ENCODE results near the gene RBM43. TPM values are rescaled to one million over a fixed set of nuclear protein-coding genes. Genes with fewer than 3 reads are reported as not detected.
A peak's percentile ranks its signal among the peaks of the same experiment; 100 is the strongest.

The RBM43 gene
- total RNA-seq, 1 experiment from 2014 or later = 4.0 TPM

DNA sequence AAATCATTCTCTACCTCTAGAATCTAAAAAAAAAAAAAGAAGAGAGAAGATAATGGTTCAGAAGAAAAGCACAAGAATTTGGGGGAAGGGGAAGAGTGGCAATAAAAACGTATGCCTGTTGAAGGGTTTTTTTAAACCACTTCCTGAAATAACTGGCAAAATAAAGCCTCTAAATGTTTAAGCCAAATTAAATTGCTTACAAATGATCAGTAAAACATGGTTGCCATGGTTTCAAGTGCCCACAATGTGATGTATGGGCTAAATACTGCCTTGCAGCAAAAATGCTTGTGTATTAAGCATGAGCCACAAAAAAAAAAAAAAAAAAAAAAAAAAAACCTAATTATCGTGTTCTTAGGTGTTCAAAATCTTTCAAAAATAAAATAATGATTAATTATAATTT lies 60.8 kb downstream of the RBM43 start:
- Histone ChIP-seq H3K9me3 (ENCODE audit: low read depth, low read length, poor library complexity, severe bottlenecking) (no peaks in the 10 kb centered on the region), H3K27ac (ENCODE audit: low read depth, low read length, poor library complexity, severe bottlenecking) (no peak overlapping the region), H3K36me3 (ENCODE audit: insufficient read depth, low read length, poor library complexity, severe bottlenecking) (no peaks in the 10 kb centered on the region), H3K4me1 (ENCODE audit: insufficient read depth, low read length, poor library complexity, severe bottlenecking) (peaks cover 13% of the 10 kb centered on the region), H3K4me3 (ENCODE audit: low read depth, low read length, poor library complexity, severe bottlenecking) (no peak overlapping the region), H3K27me3 (replicated peaks; ENCODE audit: insufficient read depth, low read depth, low read length, poor library complexity) (no peaks in the 10 kb centered on the region)
- intact Hi-C loops (cut with micrococcal nuclease; ENCODE audit: unreplicated experiment) = no loop called here
- peak; percentile 51 for DNase-seq (ENCODE audit: low spot score)
- TF ChIP-seq, protein P1, sequence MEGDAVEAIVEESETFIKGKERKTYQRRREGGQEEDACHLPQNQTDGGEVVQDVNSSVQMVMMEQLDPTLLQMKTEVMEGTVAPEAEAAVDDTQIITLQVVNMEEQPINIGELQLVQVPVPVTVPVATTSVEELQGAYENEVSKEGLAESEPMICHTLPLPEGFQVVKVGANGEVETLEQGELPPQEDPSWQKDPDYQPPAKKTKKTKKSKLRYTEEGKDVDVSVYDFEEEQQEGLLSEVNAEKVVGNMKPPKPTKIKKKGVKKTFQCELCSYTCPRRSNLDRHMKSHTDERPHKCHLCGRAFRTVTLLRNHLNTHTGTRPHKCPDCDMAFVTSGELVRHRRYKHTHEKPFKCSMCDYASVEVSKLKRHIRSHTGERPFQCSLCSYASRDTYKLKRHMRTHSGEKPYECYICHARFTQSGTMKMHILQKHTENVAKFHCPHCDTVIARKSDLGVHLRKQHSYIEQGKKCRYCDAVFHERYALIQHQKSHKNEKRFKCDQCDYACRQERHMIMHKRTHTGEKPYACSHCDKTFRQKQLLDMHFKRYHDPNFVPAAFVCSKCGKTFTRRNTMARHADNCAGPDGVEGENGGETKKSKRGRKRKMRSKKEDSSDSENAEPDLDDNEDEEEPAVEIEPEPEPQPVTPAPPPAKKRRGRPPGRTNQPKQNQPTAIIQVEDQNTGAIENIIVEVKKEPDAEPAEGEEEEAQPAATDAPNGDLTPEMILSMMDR (conservative IDR thresholded peaks at IDR 0.05; ENCODE audit: low read depth, low read length) = no peak
- no peak for TF ChIP-seq EZH2 (IDR thresholded peaks at IDR 0.05; ENCODE audit: borderline replicate concordance, low read depth, low read length, poor library complexity, severe bottlenecking)
- no TSS peak for BruUV-seq (replicated peaks)
- POLR2A ChIA-PET (ENCODE audit: low non-redundant PET) = no interaction called here
- CTCF ChIA-PET = no interaction called here

- H3K9me3 ChIP-seq (ENCODE audit: low read depth, low read length, poor library complexity, severe bottlenecking) = no peaks in the 10 kb centered on the region
- ChIA-PET CTCF (no interaction called here), POLR2A (ENCODE audit: low non-redundant PET) (no interaction called here)
- no TSS peak for BruUV-seq (replicated peaks)
- no peaks in the 10 kb centered on the region for H3K36me3 ChIP-seq (ENCODE audit: insufficient read depth, low read length, poor library complexity, severe bottlenecking)
- no peaks in the 10 kb centered on the region for H3K27me3 ChIP-seq (replicated peaks; ENCODE audit: insufficient read depth, low read depth, low read length, poor library complexity)
- H3K4me1 ChIP-seq (ENCODE audit: insufficient read depth, low read length, poor library complexity, severe bottlenecking) = peaks cover 13% of the 10 kb centered on the region
- no peak overlapping the region for H3K4me3 ChIP-seq (ENCODE audit: low read depth, low read length, poor library complexity, severe bottlenecking)
- TF ChIP-seq, protein P1 (conservative IDR thresholded peaks at IDR 0.05; ENCODE audit: low read depth, low read length) = no peak
- TF ChIP-seq EZH2 (IDR thresholded peaks at IDR 0.05; ENCODE audit: borderline replicate concordance, low read depth, low read length, poor library complexity, severe bottlenecking) = no peak
- intact Hi-C loops (cut with micrococcal nuclease; ENCODE audit: unreplicated experiment) = no loop called here
- DNase-seq (ENCODE audit: low spot score) = no peak
- H3K27ac ChIP-seq (ENCODE audit: low read depth, low read length, poor library complexity, severe bottlenecking) = no peak overlapping the region
Observed at GRCh38 chr2:151200277-151200676, 61.4 kb downstream of the RBM43 start.

DNA sequence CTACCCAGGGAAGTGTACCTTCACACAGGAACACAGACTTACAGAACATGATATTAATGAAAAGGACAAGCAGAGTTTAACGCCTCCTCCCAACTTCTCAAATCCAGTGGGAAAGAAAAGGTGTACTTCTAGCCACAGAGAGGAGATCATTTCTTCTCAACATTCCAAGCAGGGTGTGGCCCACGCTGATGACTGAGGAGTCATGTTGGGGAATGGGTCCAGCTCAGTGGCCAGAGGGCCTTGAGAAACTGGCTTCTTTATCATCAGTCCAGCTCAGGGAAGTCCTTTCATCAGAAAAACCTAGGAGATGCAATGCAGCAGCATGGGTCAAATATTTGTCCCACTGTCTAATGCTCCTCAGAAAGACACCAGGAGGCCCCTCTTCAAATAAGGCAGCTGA lies 63.0 kb downstream of the RBM43 start:
- Histone ChIP-seq H3K9me3 (ENCODE audit: low read depth, low read length, poor library complexity, severe bottlenecking) (no peaks in the 10 kb centered on the region), H3K4me3 (ENCODE audit: low read depth, low read length, poor library complexity, severe bottlenecking) (no peak overlapping the region), H3K27me3 (replicated peaks; ENCODE audit: insufficient read depth, low read depth, low read length, poor library complexity) (no peaks in the 10 kb centered on the region), H3K27ac (ENCODE audit: low read depth, low read length, poor library complexity, severe bottlenecking) (no peak overlapping the region), H3K4me1 (ENCODE audit: insufficient read depth, low read length, poor library complexity, severe bottlenecking) (peaks cover 13% of the 10 kb centered on the region), H3K36me3 (ENCODE audit: insufficient read depth, low read length, poor library complexity, severe bottlenecking) (no peaks in the 10 kb centered on the region)
- intact Hi-C loops (cut with micrococcal nuclease; ENCODE audit: unreplicated experiment) = no loop called here
- TF ChIP-seq, protein P1 (conservative IDR thresholded peaks at IDR 0.05; ENCODE audit: low read depth, low read length) = no peak
- no peak for TF ChIP-seq EZH2 (IDR thresholded peaks at IDR 0.05; ENCODE audit: borderline replicate concordance, low read depth, low read length, poor library complexity, severe bottlenecking)
- ChIA-PET CTCF (no interaction called here), POLR2A (ENCODE audit: low non-redundant PET) (no interaction called here)
- DNase-seq (ENCODE audit: low spot score) = no peak
- no TSS peak for BruUV-seq (replicated peaks)

Other genes with a start within 250 kb of the RBM43 start
- 76.2 and 78.9 TPM in 2 replicates for gene NMI, start 27.8 kb upstream of the RBM43 start, total RNA-seq (2021)
- gene TNFAIP6, start 95.7 kb upstream of the RBM43 start, total RNA-seq (2021) = 123 and 135 TPM in 2 replicates
- gene RIF1, start 148.0 kb upstream of the RBM43 start, total RNA-seq (2021) = 111 and 112 TPM in 2 replicates

Measured in A673 (cell line).